Measurements from ENCODE around the gene PLEKHB2. TPM values are rescaled to one million over a fixed set of nuclear protein-coding genes. Genes with fewer than 3 reads are reported as not detected.
A peak's percentile ranks its signal among the peaks of the same experiment; 100 is the strongest.

PLEKHB2 gene, protein sequence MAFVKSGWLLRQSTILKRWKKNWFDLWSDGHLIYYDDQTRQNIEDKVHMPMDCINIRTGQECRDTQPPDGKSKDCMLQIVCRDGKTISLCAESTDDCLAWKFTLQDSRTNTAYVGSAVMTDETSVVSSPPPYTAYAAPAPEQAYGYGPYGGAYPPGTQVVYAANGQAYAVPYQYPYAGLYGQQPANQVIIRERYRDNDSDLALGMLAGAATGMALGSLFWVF
- total RNA-seq (2013), result 76.5 TPM
- 100 to 1,000 TPM in 2 of 3 donors, 10 to 100 TPM in 1; 53.9 to 172 (median 146) TPM for polyA plus RNA-seq
- 68.6 and 81.4 TPM in 2 replicates for polyA minus RNA-seq
- total RNA-seq, result 218 to 450 (median 282) reads per million in 11 experiments

DNA sequence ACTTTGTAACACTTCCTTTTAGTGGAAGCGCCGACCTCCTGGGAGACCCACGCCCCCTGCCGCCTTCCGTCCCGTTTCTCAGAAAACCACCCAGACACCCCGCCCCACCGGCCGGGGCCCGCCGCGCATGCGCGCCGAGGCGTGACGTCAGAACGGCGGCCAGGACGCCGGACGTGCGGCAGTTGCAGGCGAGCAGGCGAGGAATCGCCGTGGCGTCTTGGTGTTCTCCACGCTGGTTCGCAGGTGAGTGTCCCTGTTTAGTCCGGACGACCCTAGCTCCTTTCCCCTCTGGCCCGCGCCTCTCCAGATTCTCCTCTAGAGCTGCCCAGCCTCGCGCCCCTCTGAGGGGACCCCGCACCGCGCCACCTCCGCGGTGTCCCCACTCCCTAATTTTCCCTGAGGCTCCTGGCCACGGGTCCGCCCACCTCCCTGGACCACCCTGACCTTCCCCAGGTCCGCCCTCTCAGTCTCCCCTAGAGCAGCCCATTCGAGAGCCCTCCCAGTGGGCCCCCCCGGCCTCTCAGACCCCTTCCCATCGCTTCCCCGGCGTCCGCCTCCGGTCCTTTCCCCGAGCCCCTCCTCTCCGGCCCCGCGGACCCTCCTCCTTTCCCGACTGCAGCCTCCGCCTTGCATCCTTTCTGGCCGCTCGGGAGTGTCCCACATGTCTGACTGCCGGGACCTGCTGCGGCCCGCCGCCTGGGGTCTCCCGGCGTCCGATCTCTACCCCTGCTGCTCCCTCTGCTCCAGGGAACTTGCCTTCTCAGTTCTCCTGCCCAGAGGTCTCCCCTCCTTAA lies at the start of gene PLEKHB2:
PLEKHB2 (plus strand) TSS at position 181 of the 794 bp plus-strand sequence. CDS start 15,606 bp downstream, outside the sequence.
- Histone ChIP-seq H3K9ac (ENCODE audit: insufficient read depth, low read length, poor library complexity, severe bottlenecking) (peak within 1 kb of the TSS; percentile 98), H3K79me2 (ENCODE audit: insufficient read depth, low read length) (peaks cover 53% of the 10 kb centered on the region), H2AFZ (ENCODE audit: insufficient read depth, low read depth, low read length, poor library complexity, severe bottlenecking) (peak within 1 kb of the TSS; percentile 81), H3K4me3 (replicated peaks in 1 of 3; ENCODE audit: low read depth in 2 of 3, low read length in 3 of 3) (peak within 1 kb of the TSS; percentile 78 to 99 (median 98)), H4K20me1 (ENCODE audit: insufficient read depth, low read length) (peaks cover 48% of the 10 kb centered on the region), H3K9me3 (replicated peaks in 1 of 2; ENCODE audit: control insufficient read depth in 1 of 2, insufficient read depth in 1 of 2, low read length in 2 of 2) (no peaks in the 10 kb centered on the region), H3K36me3 (replicated peaks in 1 of 2; ENCODE audit: control insufficient read depth in 1 of 2, insufficient read depth in 2 of 2, low read length in 2 of 2) (peaks cover 5 to 29% of the 10 kb centered on the region in 2 donors), H3K4me1 (ENCODE audit: control insufficient read depth in 1 of 2, insufficient read depth in 2 of 2, low read length in 2 of 2) (peaks cover 22 to 26% of the 10 kb centered on the region in 2 donors), H3K27ac (ENCODE audit: low read depth in 1 of 2, low read length in 2 of 2) (peak within 1 kb of the TSS; percentile 93 to 97), H3K4me2 (replicated peaks; ENCODE audit: extremely low read depth, low read length, poor library complexity, severe bottlenecking) (peak within 1 kb of the TSS; percentile 87), H3K27me3 (ENCODE audit: control insufficient read depth in 2 of 2, insufficient read depth in 2 of 2, low read length in 2 of 2) (no peaks in the 10 kb centered on the region)
- Mint-ChIP-seq H3K36me3 (peaks cover 11 to 16% of the 10 kb centered on the region in 2 donors), H3K9me3 (no peaks in the 10 kb centered on the region), H3K27me3 (ENCODE audit: low read depth in 3 of 3) (peaks cover 0 to 5% (median 3%) of the 10 kb centered on the region in 3 donors), H3K27ac (peak within 1 kb of the TSS; percentile 96 to 99 (median 98)), H3K4me1 (peaks cover 27% of the 10 kb centered on the region), H3K4me3 (peak within 1 kb of the TSS; percentile 98 to 99)
- intact Hi-C loops (cut with micrococcal nuclease), result no loop called here
- TF ChIP-seq, protein P1, sequence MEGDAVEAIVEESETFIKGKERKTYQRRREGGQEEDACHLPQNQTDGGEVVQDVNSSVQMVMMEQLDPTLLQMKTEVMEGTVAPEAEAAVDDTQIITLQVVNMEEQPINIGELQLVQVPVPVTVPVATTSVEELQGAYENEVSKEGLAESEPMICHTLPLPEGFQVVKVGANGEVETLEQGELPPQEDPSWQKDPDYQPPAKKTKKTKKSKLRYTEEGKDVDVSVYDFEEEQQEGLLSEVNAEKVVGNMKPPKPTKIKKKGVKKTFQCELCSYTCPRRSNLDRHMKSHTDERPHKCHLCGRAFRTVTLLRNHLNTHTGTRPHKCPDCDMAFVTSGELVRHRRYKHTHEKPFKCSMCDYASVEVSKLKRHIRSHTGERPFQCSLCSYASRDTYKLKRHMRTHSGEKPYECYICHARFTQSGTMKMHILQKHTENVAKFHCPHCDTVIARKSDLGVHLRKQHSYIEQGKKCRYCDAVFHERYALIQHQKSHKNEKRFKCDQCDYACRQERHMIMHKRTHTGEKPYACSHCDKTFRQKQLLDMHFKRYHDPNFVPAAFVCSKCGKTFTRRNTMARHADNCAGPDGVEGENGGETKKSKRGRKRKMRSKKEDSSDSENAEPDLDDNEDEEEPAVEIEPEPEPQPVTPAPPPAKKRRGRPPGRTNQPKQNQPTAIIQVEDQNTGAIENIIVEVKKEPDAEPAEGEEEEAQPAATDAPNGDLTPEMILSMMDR (IDR thresholded peaks at IDR 0.05), result peak; percentile 12
- peak; percentile 82 to 90 (median 87) for DNase-seq
- under 1% methylated on average over 62 of the region's 66 CpGs for WGBS (ENCODE audit: insufficient coverage)

DNA sequence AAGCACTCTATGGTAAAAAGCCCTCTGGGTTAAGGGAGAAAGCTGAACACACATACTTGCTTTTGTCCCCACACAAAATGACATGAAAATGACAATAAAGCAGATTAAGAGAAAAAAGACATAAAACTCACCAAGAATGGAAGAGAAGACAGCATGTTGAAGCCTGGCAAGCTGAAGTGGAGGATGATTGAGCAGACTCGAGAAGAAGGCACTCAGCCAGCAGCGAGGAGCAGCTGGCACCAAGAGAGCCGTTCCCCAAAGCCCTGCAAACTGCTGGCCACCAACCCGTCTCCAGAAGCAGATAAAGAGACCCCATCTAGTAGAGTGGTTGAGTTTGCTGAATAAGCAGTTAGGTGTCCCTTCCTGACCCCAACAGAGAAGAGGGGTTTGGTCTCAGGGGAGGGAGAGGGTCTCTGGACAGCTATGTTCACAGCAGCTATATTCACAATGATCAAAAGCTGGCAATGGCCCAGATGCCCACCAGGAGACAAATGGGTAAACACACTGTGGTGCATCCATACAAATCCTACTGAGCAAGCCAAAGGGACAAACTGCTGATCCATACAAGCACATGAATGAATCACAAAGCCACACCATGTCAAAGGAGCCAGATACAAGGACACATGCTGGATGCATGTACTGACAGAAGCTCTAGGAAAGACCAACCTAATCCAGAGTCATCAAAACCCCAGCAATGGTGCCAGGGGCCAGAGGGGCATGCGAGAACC lies 48.8 kb upstream of the PLEKHB2 start:
- Histone ChIP-seq H3K27me3 (ENCODE audit: control insufficient read depth in 2 of 2, insufficient read depth in 2 of 2, low read length in 2 of 2) (no peaks in the 10 kb centered on the region), H3K4me3 (replicated peaks in 1 of 3; ENCODE audit: low read depth in 2 of 3, low read length in 3 of 3) (no peak overlapping the region), H3K4me2 (replicated peaks; ENCODE audit: extremely low read depth, low read length, poor library complexity, severe bottlenecking) (no peak overlapping the region), H3K27ac (ENCODE audit: low read depth in 1 of 2, low read length in 2 of 2) (no peak overlapping the region), H3K9me3 (replicated peaks in 1 of 2; ENCODE audit: control insufficient read depth in 1 of 2, insufficient read depth in 1 of 2, low read length in 2 of 2) (no peaks in the 10 kb centered on the region), H3K36me3 (replicated peaks in 1 of 2; ENCODE audit: control insufficient read depth in 1 of 2, insufficient read depth in 2 of 2, low read length in 2 of 2) (peaks cover 74 to 94% of the 10 kb centered on the region in 2 donors), H4K20me1 (ENCODE audit: insufficient read depth, low read length) (peaks cover 95% of the 10 kb centered on the region), H3K4me1 (ENCODE audit: control insufficient read depth in 1 of 2, insufficient read depth in 2 of 2, low read length in 2 of 2) (no peaks in the 10 kb centered on the region), H3K79me2 (ENCODE audit: insufficient read depth, low read length) (peaks cover 54% of the 10 kb centered on the region), H3K9ac (ENCODE audit: insufficient read depth, low read length, poor library complexity, severe bottlenecking) (no peak overlapping the region), H2AFZ (ENCODE audit: insufficient read depth, low read depth, low read length, poor library complexity, severe bottlenecking) (no peak overlapping the region)
- intact Hi-C loops (cut with micrococcal nuclease), result no loop called here
- Mint-ChIP-seq H3K36me3 (peaks cover 79 to 97% of the 10 kb centered on the region in 2 donors), H3K4me1 (no peaks in the 10 kb centered on the region), H3K9me3 (peaks cover 0 to 1% (median 0%) of the 10 kb centered on the region in 7 donors), H3K27ac (peak overlapping the region in 2 of 7 donors; percentile 31 to 53), H3K4me3 (no peak overlapping the region), H3K27me3 (ENCODE audit: low read depth in 3 of 3) (peaks cover 0 to 2% (median 0%) of the 10 kb centered on the region in 3 donors)
- no CpG with 5 or more reads among the region's 5 CpGs for WGBS (ENCODE audit: insufficient coverage)
- no peak for DNase-seq
- TF ChIP-seq, protein P1 (IDR thresholded peaks at IDR 0.05), result no peak

Measured in CD14-positive monocyte (primary cell).